Activated T-helper 1 cell treated with anti-CD3 and anti-CD28 coated beads, Interleukin-12 subunit alpha, Interleukin-12 subunit beta, Interleukin-2, Interleukin-4 antibody, amounts not matched to agents 30 ng/mL and 10 ng/mL and 1 ng/mL, durations not matched to agents 14 hours and 24 hours and 36 hours (primary cell): Measurements from ENCODE around the gene TMEM94. TPM values are rescaled to one million over a fixed set of nuclear protein-coding genes. Genes with fewer than 3 reads are reported as not detected.
A peak's percentile ranks its signal among the peaks of the same experiment; 100 is the strongest.
"Not testable (repeated sequence)": the region's sequence is repeated elsewhere in the genome, so short reads cannot be mapped to it uniquely, and the experiment has no call there.

Experiments used
- DNase-seq: peaks from one replicate; pipeline ENCODE4 v3.0.0; 2021; ENCODE audit warnings: low spot score
- H3K27ac Mint-ChIP-seq: one replicate; pipeline ENCODE4 v1.8.0; 2021; ENCODE audit warnings: mild to moderate bottlenecking, mixed read lengths
- H3K27me3 Mint-ChIP-seq: one replicate; pipeline ENCODE4 v1.8.0; 2022; ENCODE audit warnings: mild to moderate bottlenecking, moderate library complexity, mixed read lengths; ENCODE audit not compliant: insufficient read depth
- H3K36me3 Mint-ChIP-seq: one replicate; pipeline ENCODE4 v1.8.0; 2021; ENCODE audit warnings: low read depth, mixed read lengths
- H3K4me1 Mint-ChIP-seq: one replicate; pipeline ENCODE4 v1.8.0; 2021; ENCODE audit warnings: low read depth, mixed read lengths
- H3K4me3 Mint-ChIP-seq: one replicate; pipeline ENCODE4 v1.8.0; 2021; ENCODE audit warnings: mild to moderate bottlenecking, moderate library complexity, mixed read lengths
- H3K9me3 Mint-ChIP-seq: one replicate; pipeline ENCODE4 v1.8.0; 2021; ENCODE audit warnings: mixed read lengths
- intact Hi-C: fragments of 100-400 bp; cut with micrococcal nuclease; formaldehyde crosslinking; loops from one replicate; pipeline ENCODE4 v1.15.1; 2024
- total RNA-seq: library from RNA; stranded (reverse); gene quantifications from 2 replicates; pipeline ENCODE4 v1.2.3, GENCODE V29; 2022

Gene TMEM94
- total RNA-seq, 1 donor from 2014 or later, result 70.4 TPM

DNA sequence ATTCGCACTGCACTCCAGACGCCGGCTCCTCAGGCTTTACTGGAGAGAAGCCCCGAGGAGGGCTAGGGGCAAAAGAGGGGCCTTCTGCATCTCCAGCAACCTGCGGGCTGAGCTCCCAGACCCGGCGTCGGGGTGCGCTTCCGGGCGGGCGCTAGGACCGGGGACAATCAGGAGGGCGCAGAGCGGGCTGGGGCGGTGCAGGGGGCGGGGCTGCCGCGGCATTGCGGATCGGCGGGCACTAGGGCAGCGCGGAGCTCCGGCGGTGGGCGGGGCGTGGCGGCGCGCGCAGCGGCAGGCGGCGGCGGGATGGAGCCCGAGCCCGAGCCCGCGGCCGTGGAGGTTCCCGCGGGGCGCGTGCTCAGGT is 59.8 kb downstream of the TMEM94 start, which contains the start of gene TSEN54:
Gene TSEN54, plus strand, starts transcription at position 274 of the 364 bp plus-strand sequence. Its CDS starts 33 bp downstream, at position 307.
- Mint-ChIP-seq H3K36me3 (peaks cover 18% of the 10 kb centered on the region), H3K4me1 (peaks cover 18% of the 10 kb centered on the region), H3K4me3 (peak within 1 kb of the TSS; percentile 82), H3K27me3 (peaks cover 15% of the 10 kb centered on the region), H3K27ac (no peak within 1 kb of the TSS), H3K9me3 (no peaks in the 10 kb centered on the region)
- intact Hi-C loops, result loop anchor here (1.0 to 2.0 kb wide), 6 partner anchors 9 to 255 kb away; partner anchors contain the start of genes GGA3, GRB2, LLGL2 and MRPS7
- peak; percentile 94 for DNase-seq

DNA sequence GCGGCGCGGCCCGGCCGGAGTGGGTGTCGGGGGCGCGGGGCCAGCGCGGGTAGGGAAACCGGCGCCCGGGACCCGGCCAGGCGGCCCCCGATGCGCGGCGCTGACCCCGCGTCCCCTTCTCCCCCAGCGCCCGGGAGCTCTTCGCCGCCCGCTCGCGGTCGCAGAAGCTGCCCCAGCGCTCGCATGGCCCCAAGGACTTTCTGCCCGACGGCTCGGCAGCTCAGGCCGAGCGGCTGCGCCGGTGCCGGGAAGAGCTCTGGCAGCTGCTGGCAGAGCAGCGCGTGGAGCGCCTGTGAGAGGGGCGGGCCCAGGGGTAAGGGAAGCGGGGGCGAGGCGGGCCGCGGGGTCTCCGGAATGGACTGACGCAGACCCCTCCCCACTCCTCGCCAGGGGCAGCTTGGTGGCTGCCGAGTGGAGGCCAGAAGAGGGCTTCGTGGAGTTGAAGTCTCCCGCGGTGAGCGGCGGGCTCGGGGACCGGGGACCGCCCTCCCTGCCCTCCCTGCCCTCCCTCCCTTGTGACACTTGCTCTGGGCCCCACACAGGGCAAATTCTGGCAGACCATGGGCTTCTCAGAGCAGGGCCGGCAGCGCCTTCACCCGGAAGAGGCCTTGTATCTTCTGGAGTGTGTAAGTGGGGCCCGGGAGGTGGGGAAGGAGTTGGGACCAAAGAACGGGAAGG is 60.3 kb downstream of the TMEM94 start:
- no peak overlapping the region for H3K27ac Mint-ChIP-seq
- intact Hi-C loops, result loop anchor here (1.0 to 2.0 kb wide), 6 partner anchors 9 to 256 kb away; partner anchors contain the start of genes GGA3, GRB2, LLGL2 and MRPS7
- peak overlapping the region; percentile 82 for H3K4me3 Mint-ChIP-seq
- DNase-seq, result peak; percentile 28
- peaks cover 18% of the 10 kb centered on the region for H3K36me3 Mint-ChIP-seq
- H3K27me3 Mint-ChIP-seq, result peaks cover 12% of the 10 kb centered on the region
- H3K9me3 Mint-ChIP-seq, result no peaks in the 10 kb centered on the region
- peaks cover 18% of the 10 kb centered on the region for H3K4me1 Mint-ChIP-seq

DNA sequence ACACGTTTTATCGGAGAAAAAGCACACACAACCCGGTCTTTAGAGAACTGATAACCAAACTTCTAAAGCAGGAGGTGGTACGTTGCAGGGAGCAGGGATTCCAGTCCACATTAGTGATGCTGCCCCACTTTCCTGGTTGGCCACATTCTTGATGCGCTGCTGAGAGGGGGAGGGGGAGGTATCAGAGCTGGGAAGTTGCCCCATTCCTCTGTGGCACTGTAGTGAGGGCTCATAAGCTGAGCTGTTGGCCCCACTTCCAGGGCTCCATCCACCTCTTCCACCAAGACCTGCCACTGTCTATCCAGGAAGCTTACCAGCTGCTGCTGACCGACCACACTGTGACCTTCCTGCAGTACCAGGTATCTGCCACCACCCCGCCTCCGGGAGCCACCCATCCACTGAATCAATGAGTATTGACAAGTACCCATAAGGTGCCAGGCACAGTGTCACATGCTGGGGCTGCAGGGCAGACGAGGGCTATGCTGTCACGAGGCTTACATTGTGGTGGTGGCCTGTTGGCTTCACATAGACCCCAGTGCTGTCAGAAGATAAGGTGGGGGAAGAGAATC is 60.9 kb downstream of the TMEM94 start:
- peaks cover 18% of the 10 kb centered on the region for H3K4me1 Mint-ChIP-seq
- DNase-seq, result peak; percentile 12
- peak overlapping the region; percentile 82 for H3K4me3 Mint-ChIP-seq
- H3K27me3 Mint-ChIP-seq, result peaks cover 7% of the 10 kb centered on the region
- H3K36me3 Mint-ChIP-seq, result peaks cover 20% of the 10 kb centered on the region
- intact Hi-C loops, result loop anchor here (2.0 kb wide), 1 partner anchor 257 kb away; the partner anchor contains the start of genes GGA3 and MRPS7
- no peaks in the 10 kb centered on the region for H3K9me3 Mint-ChIP-seq
- H3K27ac Mint-ChIP-seq, result peak overlapping the region; percentile 77

DNA sequence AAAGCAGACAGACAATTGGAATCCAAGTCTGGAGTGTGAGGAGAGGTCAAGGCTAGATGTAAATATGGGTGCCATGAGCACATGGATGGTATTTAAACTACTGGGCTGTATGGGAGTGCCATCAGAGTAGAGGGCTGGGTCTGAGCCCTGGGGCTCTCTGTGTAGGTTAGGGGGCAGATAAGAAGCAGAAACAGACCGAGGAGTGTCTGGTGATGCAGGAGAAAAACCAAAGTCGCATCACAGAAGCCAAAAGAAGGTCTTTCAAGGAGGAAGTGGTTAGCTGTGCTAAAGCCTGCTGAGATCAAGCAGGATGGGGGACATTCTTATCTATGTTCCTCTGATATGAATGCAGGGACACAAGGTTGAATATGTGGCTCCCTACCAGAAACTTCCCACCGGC is 61.8 kb downstream of the TMEM94 start:
- peak; percentile 41 for DNase-seq
- Mint-ChIP-seq H3K4me1 (peaks cover 18% of the 10 kb centered on the region), H3K27me3 (peaks cover 3% of the 10 kb centered on the region), H3K27ac (peak overlapping the region; percentile 77), H3K36me3 (peaks cover 24% of the 10 kb centered on the region), H3K9me3 (no peaks in the 10 kb centered on the region), H3K4me3 (peak overlapping the region; percentile 82)
- intact Hi-C loops, result no loop called here

DNA sequence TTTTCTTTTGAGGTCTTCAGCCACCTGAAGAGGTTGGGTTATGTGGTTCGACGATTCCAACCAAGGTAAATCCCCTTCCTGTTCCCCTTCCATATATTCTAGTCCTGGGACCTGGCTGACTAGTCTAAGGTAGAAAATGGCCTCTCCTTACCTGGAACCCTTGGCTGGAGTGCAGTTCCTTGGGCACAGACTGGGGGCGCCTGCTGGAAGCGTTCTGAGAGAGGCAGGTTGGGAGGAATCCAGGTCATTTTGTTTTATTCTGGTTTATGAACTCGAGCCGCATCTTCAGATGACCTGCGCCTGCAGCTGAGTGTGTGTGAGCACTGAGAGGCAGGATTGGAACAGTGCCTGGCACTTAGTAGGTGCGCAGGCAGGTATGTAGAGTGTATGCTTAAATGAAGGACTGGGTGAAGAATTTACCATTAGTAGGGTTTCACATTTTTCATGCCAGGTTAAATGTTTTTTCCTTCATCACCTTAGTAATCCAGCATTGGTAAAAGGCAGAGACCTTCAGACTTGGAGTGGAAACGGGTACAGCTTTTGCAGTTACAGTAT is 62.6 kb downstream of the TMEM94 start:
- DNase-seq, result no peak
- Mint-ChIP-seq H3K36me3 (peaks cover 27% of the 10 kb centered on the region), H3K27ac (no peak overlapping the region), H3K4me1 (peaks cover 18% of the 10 kb centered on the region), H3K9me3 (no peaks in the 10 kb centered on the region), H3K4me3 (no peak overlapping the region), H3K27me3 (no peaks in the 10 kb centered on the region)
- intact Hi-C loops, result no loop called here

DNA sequence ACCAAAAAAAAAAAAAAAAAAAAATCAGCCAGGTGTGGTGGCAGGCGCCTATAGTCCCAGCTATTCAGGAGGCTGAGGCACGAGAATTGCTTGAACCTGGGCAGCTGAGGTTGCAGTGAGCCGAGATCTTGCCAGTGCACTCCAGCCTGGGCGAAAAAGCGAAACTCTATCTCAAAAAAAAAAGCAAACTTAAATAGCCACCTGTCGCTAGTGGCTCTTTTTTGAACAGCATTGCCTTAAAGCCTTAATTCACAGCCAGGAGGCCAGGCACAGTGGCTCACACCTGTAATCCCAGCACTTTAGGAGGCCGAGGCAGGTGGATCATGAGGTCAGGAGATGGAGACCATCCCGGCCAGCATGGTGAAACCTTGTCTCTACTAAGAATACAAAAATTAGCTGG is 64.0 kb downstream of the TMEM94 start:
- H3K27me3 Mint-ChIP-seq, intact Hi-C loops, H3K4me3 Mint-ChIP-seq, H3K27ac Mint-ChIP-seq, H3K9me3 Mint-ChIP-seq, DNase-seq: not testable (repeated sequence)
- H3K4me1 Mint-ChIP-seq, result peaks cover 18% of the 10 kb centered on the region
- H3K36me3 Mint-ChIP-seq, result peaks cover 30% of the 10 kb centered on the region

DNA sequence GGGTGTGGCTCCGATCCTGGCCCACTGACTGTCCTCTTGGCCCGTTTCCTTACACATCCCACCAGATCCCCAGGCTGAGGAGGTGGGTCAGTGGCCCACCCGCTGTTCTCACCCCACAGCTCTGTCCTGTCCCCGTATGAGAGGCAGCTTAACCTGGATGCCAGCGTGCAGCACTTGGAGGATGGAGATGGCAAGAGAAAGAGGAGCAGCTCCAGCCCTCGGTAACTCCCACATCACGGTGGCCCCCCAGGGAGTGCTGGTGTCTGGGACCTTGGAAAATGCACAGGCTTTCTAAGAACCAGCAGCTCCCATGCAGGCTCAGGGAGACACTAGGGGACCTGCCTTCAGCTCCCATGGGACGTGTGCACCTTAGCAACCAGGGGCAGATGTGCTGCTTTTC is 64.9 kb downstream of the TMEM94 start:
- intact Hi-C loops, result no loop called here
- peaks cover 30% of the 10 kb centered on the region for H3K36me3 Mint-ChIP-seq
- DNase-seq, result no peak
- H3K27me3 Mint-ChIP-seq, result peaks cover 1% of the 10 kb centered on the region
- H3K4me3 Mint-ChIP-seq, result no peak overlapping the region
- H3K4me1 Mint-ChIP-seq, result peaks cover 20% of the 10 kb centered on the region
- H3K27ac Mint-ChIP-seq, result no peak overlapping the region
- no peaks in the 10 kb centered on the region for H3K9me3 Mint-ChIP-seq

DNA sequence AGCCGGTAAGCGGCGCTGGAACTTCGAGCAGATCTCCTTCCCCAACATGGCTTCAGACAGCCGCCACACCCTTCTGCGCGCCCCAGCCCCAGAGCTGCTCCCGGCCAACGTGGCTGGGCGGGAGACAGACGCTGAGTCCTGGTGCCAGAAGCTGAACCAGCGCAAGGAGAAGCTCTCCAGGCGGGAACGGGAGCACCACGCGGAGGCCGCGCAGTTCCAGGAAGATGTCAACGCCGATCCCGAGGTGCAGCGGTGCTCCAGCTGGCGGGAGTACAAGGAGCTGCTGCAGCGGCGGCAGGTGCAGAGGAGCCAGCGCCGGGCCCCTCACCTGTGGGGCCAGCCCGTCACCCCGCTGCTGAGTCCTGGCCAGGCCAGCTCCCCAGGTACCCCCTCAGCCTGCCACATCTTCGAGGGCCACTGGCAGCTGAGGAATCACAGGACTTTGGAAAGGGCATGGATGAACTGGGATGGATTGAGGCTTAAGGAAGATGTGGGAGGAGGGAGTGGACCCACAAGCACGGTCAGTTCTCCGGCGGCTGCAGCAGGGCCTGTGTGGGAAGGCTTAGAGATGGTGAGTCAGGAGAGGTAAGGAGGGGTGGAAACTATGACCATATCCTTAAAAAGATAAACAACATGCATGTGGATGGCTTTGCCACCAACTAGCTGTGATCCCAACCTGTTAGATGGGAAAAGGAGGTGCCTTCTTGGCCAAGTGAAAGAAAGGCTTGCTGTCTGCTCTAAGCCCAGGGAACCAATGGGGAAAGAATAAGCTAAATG is 65.7 kb downstream of the TMEM94 start:
- no peaks in the 10 kb centered on the region for H3K9me3 Mint-ChIP-seq
- H3K4me3 Mint-ChIP-seq, result no peak overlapping the region
- H3K36me3 Mint-ChIP-seq, result peaks cover 29% of the 10 kb centered on the region
- peaks cover 9% of the 10 kb centered on the region for H3K27me3 Mint-ChIP-seq
- DNase-seq, result no peak
- intact Hi-C loops, result no loop called here
- H3K4me1 Mint-ChIP-seq, result peaks cover 23% of the 10 kb centered on the region
- H3K27ac Mint-ChIP-seq, result no peak overlapping the region

DNA sequence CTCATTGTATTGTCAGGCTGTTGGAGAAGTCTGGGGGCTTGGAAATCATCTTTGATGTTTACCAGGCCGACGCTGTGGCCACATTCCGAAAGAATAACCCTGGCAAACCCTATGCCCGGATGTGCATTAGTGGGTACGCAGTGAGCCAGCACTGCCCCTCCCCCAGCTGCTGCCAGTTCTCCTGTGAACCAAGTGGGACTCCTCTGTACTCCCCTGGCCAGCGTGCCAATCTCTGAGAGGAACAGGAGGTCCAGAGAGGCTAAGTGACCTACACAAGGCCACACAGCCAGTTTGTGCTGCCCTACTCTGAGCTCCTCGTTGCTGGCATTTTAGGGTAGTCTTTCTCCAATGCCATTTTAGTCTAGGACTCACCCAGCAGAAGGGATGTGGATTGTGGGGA is 67.2 kb downstream of the TMEM94 start:
- Mint-ChIP-seq H3K9me3 (no peaks in the 10 kb centered on the region), H3K27ac (no peak overlapping the region), H3K27me3 (peaks cover 10% of the 10 kb centered on the region), H3K4me3 (no peak overlapping the region), H3K36me3 (peaks cover 17% of the 10 kb centered on the region), H3K4me1 (peaks cover 8% of the 10 kb centered on the region)
- no peak for DNase-seq
- intact Hi-C loops, result loop anchor here (2.0 kb wide), 2 partner anchors 67 to 97 kb away; partner anchors contain the start of gene TMEM94

DNA sequence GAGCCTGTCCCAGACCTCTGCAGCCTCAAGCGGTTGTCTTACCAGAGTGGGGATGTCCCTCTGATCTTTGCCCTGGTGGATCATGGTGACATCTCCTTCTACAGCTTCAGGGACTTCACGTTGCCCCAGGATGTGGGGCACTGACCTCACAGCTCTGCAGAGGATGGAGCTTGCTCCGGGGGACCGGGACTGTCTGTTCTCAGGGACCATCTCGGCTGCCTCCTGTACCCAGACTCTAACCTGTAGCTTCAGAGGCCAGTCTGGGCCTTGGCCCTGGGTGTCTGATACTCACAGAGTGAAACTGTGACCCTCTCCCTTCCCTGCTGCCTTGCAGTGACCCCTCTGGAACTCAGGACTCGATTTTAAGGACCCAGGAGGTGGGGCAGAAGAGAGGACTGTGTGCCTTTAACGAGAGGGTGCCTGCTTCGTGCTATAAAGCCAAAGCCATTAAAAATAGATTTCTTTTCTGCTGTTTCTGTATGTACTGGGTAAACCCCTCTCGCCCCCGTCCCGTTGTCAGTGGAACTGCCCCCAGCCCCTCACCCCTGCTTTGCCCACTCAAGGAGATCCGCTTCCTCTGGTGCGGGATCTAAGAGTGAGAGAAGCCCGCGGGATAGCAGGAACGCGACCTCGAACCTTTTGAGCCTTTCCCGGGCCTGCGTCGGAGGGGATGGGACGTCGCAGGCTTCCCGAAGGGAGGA is 68.0 kb downstream of the TMEM94 start:
- H3K9me3 Mint-ChIP-seq, result no peaks in the 10 kb centered on the region
- no peak overlapping the region for H3K27ac Mint-ChIP-seq
- peaks cover 10% of the 10 kb centered on the region for H3K27me3 Mint-ChIP-seq
- intact Hi-C loops, result loop anchor here (2.0 kb wide), 2 partner anchors 68 to 98 kb away; partner anchors contain the start of gene TMEM94
- H3K4me1 Mint-ChIP-seq, result peaks cover 6% of the 10 kb centered on the region
- H3K36me3 Mint-ChIP-seq, result peaks cover 16% of the 10 kb centered on the region
- DNase-seq, result no peak
- peak overlapping the region; percentile 33 for H3K4me3 Mint-ChIP-seq

DNA sequence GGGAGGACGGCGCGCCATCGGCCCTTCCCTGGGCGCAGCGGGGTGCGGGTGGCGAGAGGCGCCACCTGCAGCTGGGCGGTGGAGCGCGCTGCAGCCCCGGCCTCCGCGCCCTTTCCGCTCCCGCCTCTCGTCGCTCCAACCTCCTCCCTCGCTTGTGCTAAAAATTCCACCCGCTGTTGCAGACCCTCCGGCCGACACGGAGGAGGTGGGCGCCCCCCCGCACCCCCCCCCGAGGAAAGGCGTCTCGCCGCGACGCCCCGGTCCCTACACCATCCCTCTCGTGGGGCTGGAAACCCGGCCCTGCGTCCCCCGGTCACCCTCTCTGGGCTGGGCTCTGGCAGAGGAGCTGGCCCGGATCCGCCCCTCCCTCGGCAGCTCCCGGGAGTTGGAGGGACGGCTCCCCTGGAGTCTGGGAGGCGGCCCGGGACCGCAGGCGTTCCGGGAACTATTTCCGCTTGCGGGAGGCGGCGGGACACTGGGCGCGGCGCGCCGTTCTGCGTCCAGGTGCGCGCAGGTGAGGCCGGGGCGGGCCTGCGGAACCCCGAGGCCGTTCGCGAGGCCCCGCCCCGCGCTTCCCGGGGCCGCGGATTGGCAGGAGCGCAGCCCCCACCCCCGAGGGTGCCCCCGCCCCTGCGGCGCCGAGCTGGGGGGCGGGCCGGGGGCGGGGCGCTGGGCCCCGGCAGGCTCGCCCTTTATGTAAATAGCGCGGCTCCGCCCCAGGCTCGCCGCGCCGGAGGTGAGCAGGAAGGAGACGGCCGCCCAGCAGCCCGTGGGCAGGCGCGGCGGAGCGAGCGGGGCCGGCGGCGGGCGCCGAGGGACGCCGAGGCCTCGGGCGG is 68.8 kb downstream of the TMEM94 start, which contains the start of gene LLGL2:
Gene LLGL2, plus strand, starts transcription at position 728 of the 836 bp plus-strand sequence. CDS start 17,730 bp downstream, outside the sequence.
- Mint-ChIP-seq H3K27ac (no peak within 1 kb of the TSS), H3K4me1 (peaks cover 6% of the 10 kb centered on the region), H3K9me3 (no peaks in the 10 kb centered on the region), H3K4me3 (peak within 1 kb of the TSS; percentile 69), H3K27me3 (peaks cover 10% of the 10 kb centered on the region), H3K36me3 (peaks cover 12% of the 10 kb centered on the region)
- intact Hi-C loops, result loop anchor here (1.0 to 2.0 kb wide), 5 partner anchors 9 to 98 kb away; partner anchors contain the start of genes TMEM94 and TSEN54
- DNase-seq, result peak; percentile 81
